GM21515 (cell line): ENCODE measurements around the gene WBP1.
"Not testable (repeated sequence)": the region's sequence is repeated elsewhere in the genome, so short reads cannot be mapped to it uniquely, and the experiment has no call there.

Experiments
- ATAC-seq: cut with Tn5 transposase; IDR thresholded peaks from one replicate; pipeline ENCODE4 v1.9.1; 2021; ENCODE audit not compliant: unreplicated experiment

The WBP1 gene

DNA sequence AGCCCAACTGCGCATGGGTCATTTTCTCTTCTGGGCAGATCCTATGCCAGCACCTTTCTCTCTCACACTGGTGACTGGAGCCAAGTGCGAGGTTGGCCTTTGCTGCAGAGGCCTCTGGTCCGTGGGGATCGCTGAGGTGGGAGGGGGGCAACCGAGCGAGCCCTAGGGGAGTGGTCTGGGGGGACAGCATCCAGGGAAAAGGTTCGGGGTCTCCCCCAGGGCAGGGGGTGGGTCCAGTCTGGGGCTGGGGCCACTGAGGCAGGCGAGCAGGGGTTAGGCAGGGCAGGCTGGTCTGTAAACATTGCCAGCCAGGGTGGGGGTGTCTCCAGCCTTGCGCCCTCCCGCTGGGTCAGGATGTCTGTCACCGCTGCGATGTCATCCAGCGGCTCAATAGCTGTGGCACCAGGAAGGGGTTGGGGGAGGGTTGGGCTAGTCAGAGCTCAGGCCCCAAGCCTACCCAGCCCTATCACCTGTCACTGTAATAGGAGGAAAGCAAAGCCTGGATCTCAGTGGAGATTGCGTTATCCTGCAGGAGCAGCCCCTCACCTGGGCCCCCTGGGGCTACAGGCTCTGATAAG, 32.0 kb upstream of the WBP1 start:
- ATAC-seq = no peak

DNA sequence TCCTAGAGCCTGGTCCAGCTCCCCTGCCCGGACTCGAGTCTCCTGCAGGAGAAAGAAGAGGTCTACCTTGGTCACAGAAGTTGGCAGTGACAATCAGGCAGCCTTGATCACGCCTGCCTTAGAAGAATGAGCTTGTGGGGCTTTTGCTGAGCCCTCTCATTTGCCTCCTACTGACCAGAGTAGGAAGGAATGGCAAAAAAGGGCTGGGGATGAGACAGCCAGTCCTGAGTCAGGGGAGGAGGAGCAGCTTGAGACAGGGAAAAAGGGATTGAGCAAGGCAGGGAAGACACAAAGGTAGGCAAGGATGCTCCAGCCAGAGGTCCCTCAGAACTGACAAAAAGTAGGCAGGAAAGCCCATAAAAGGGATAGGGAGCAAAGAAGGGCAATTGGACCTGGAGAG, 30.7 kb upstream of the WBP1 start:
- no peak for ATAC-seq

- no peak for ATAC-seq
These were observed 29.6 kb upstream of the WBP1 start for GRCh38 chr2:74428675-74429074.

DNA sequence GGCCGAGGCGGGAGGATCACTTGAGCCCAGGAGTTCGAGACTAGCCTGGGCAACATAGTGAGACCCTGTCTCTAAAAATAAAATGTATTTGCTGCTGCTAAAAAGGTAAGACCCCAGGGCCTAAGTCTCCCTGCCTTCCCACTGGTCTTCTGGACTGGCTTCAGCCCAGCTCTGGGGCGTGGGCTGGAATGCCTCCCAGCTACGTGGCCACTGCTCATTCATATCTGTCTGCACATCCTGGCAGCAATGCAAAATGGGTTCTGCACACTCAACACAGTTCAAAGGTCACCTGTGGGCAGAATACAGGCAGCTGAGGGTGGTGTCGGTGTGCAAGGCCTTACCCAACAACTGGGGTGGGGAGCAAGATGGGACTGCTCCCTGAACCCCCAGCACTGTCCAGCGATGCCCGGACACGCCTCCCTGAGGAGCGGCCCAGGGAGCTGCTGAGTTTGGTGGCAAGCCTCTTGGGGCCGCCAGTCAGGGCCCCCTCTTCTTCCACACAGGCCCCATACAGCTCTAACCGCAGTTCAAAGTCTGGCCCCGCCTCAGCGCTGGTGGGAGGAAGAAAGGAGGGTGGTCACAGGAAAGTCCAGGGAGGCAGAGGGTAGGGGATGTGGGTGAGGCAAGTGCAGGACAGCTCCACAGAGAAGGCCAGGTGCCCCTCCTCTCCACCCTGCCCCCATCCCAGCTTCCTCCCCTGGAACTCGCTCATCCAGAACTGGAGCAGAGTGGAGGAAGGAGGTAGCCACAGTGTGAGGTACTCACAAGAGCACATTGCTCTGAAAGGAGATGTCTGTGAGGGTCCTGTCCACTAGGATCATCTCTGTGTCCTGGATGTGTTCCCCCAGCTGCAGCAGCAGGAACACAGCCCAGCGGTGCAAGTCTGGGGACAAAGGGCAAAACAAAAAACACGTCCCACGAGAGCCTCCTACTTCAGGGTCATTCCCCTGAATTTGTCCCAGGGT, 28.5 kb upstream of the WBP1 start:
- no peak for ATAC-seq

- ATAC-seq = no peak
These were observed 27.7 kb upstream of the WBP1 start for GRCh38 chr2:74430502-74430901.

DNA sequence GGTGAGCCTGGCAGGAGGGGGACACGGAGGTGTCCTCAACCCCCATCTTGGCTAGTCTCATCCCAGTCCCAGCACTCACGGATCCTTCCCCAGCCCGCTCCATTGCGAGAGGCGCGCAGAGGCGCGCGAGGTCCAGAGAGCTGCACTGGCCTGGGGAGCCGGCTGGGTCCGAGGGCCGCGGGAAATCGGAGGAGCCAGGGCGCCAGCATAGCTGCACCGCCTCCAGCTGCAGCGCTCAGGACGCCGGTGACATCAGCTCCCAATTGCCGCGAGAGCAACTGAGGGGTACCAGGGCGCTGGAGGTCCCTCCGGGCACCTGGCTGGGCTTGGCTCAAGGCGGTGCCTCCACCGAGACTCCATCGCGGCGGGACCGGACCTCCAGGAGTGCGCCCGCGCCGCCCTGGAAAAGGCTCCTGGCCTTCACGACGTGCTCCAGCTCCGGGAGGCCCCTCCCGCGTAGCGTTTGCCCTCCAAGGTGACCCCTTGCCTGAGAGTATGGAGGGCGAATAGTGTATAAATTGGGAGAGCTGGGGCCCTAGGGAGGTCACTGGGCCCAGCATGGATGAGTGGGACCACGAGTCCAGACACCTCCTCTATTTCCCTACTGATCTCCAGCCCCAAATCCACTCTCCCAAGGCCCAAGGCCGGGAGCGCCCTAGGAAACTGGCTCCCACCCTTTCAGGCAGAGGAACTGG, 22.0 kb upstream of the WBP1 start:
- no peak for ATAC-seq

DNA sequence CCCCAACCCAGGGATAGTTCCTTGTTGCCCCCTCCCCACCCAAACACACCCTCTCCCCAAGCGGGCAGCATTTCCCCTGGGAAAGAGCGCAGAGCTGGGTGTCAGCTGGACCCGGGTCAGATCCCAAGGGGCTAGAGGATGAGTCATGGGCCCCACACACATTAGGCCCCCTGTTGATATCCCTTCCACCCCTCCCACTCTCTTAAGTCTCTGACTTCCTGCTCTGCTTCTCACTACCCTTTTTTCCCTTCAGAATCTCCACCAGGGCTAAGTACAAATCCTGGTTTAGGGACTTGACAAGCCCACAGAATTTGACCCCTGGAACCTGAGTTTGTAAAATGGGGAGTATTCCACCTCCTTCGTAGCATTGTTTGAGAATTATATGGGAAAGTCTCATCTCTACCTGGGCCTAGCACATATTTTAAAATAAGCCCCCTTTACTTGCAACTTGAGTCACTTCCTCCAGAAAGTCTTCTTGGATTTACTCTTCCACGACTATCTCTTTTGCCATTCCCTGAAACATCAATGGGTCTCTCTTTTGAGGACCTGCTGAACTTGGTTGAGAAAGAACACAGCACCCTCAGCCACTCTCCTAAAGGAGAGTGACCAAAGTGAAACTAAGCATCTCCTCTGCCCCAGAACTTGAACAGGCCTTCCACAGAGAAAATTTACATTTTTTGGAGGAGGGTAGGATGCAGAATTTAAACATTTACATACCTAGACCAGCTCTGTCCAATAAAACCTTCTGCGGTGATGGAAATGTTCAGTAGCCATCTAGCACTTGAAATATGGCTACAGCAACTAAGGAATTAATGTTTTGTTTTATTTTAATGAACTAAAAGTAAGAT, 21.2 kb upstream of the WBP1 start:
- ATAC-seq = no peak

DNA sequence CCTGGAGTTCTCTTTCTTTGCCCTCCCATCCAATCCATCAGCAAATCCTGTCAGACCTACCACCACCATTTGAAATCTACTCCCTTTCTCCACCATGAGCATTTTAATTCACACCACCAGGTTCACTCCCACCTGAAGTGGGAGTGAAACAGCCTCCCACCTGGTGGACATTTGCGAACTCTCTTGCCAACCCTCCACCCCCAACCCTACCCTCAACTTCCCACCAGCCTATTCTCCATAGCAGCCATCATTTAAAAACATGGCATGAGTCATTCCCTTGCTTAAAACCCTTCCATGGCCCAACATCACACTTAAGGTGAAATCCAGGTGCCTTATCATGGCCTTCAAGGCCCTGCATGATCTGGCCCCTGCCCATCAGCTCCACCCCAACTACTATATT, 20.0 kb upstream of the WBP1 start:
- ATAC-seq = no peak

GRCh38 chr2:74439373-74439772, 18.9 kb upstream of the WBP1 start:
- ATAC-seq = no peak

- ATAC-seq = no peak
These were observed 18.3 kb upstream of the WBP1 start for GRCh38 chr2:74439803-74440377.

DNA sequence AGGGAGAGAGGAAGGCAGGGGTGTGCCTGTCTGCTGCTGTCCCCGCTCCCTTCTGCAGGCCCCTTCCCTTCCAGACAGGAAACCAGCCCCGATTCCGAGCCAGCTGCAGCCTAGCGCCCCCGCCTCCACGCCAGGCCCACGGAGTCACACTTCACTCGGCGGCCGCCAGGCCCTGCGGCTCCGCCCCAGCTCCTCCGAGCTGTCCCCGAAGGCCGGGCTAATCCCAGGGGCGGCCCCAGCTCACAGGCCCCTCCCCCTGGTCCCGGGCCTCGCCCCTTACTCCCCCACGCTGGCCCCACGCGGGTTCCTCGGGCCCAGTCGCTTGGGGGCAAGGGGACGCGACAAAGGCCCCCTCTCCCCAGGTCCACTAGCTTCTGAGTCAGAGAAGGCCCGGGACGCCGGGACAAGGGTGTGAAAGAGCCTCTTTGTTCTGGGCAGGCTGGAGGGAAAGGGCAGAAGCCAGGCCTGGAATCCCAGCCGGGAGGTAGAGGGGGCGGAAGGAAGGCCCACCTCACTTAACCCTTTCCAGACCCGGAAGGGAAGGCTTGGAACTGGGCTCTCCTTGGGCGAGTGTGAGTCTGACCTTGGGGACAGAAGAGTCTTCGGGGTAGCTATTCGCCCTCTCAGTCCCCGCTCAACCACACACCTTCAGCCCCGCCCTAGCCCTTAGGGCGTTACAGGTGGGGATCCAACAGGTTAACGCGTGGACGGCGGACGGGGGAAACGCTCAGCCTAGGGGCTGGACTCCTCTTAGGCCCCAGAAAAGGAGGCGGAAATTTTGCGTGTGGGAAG, 17.7 kb upstream of the WBP1 start:
- peak; percentile 79 for ATAC-seq

DNA sequence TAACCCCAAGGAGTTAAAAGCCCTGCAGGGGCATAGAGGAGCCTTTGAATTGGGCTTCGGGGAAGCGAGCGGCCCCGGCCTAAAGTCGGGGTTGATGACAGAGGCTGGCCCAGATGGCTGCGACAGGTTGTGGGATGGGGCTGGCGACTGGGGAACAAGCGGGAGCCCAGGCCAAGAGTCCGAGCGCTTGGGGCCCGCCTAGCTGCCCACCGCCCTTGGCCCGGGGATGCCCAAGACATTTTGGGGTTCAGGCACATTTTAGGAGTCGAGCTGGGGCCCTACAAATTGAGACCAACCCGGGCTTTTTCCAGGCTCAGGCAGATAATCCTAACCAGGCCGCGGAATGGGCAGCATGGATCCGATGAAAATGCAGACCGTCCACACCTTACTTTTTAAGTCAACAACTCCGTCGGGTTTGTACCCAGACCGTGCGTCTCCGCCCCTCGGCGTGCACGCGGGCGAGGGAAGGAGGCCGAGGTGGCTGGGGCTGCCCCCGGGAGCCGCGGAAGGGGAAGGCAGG, 17.0 kb upstream of the WBP1 start:
- ATAC-seq = no peak

GRCh38 chr2:74441690-74442482, 16.4 kb upstream of the WBP1 start, which contains the start of gene RTKN:
RTKN (minus strand) TSS chr2:74441937; CDS start chr2:74441816, 121 bp downstream.
- no peak for ATAC-seq

- ATAC-seq = not testable (repeated sequence)
These were observed 15.5 kb upstream of the WBP1 start for GRCh38 chr2:74442483-74443297.

GRCh38 chr2:74444498-74445318, 13.5 kb upstream of the WBP1 start:
- no peak for ATAC-seq

GRCh38 chr2:74447230-74447999, 10.8 kb upstream of the WBP1 start:
- no peak for ATAC-seq
